Activated CD8-positive, alpha-beta memory T cell treated with anti-CD3 and anti-CD28 coated beads, Interleukin-2, amount 50 U/mL, for 24 hours (primary cell): ENCODE measurements around the gene WDR90.

Experiments used
- DNase-seq: peaks from one replicate; pipeline ENCODE4 v3.0.0-alpha.2; 2020; ENCODE audit errors: extremely low read depth

Gene WDR90

GRCh38 chr16:626787-627453 is 22.2 kb upstream of the WDR90 start:
- no peak for DNase-seq

- no peak for DNase-seq
Observed at GRCh38 chr16:627454-628239, 21.5 kb upstream of the WDR90 start.

GRCh38 chr16:628321-629061 is 20.7 kb upstream of the WDR90 start:
- DNase-seq: no peak

- no peak for DNase-seq
Observed at GRCh38 chr16:629185-629832, 19.9 kb upstream of the WDR90 start.

GRCh38 chr16:629833-630248 is 19.3 kb upstream of the WDR90 start:
- DNase-seq: no peak

GRCh38 chr16:630249-630814 is 18.8 kb upstream of the WDR90 start:
- DNase-seq: no peak

- DNase-seq: no peak
Observed at GRCh38 chr16:630815-631405, 18.3 kb upstream of the WDR90 start, which contains the start of gene WFIKKN1. WFIKKN1 (plus strand) TSS chr16:630985; CDS start chr16:631254, 269 bp downstream.

GRCh38 chr16:631808-632358 is 17.3 kb upstream of the WDR90 start:
- no peak for DNase-seq

GRCh38 chr16:632486-633335 is 16.5 kb upstream of the WDR90 start:
- DNase-seq: no peak

- DNase-seq: no peak
Observed at GRCh38 chr16:633336-634050, 15.7 kb upstream of the WDR90 start.

- no peak for DNase-seq
Observed at GRCh38 chr16:634051-634670, 15.0 kb upstream of the WDR90 start.

- DNase-seq: no peak
Observed at GRCh38 chr16:634996-635395, 14.2 kb upstream of the WDR90 start.

- DNase-seq: no peak
Observed at GRCh38 chr16:635573-636205, 13.5 kb upstream of the WDR90 start.

- DNase-seq: peak; percentile 79
Observed at GRCh38 chr16:636206-637080, 12.7 kb upstream of the WDR90 start, which contains the start of gene METTL26. METTL26 (minus strand) TSS chr16:636305; CDS start chr16:636290, 15 bp downstream.

GRCh38 chr16:637081-638018 is 11.8 kb upstream of the WDR90 start:
- DNase-seq: peak; percentile 62

- no peak for DNase-seq
Observed at GRCh38 chr16:638034-638543, 11.1 kb upstream of the WDR90 start.
